Activated naive CD8-positive, alpha-beta T cell treated with anti-CD3 and anti-CD28 coated beads, Interleukin-2, amount 50 U/mL, for 16 hours (primary cell): Measurements from ENCODE around the gene AHNAK.

Experiments
- DNase-seq: peaks from one replicate; pipeline ENCODE4 v3.0.0-alpha.2; 2020; ENCODE audit warnings: low read depth, low spot score

AHNAK gene

GRCh38 chr11:62402960-62403730, 143.5 kb downstream of the AHNAK start:
- no peak for DNase-seq

- DNase-seq = peak; percentile 27
These were observed 144.2 kb downstream of the AHNAK start for GRCh38 chr11:62402226-62402959.

- DNase-seq = no peak
These were observed 144.8 kb downstream of the AHNAK start for GRCh38 chr11:62401811-62402210.

GRCh38 chr11:62401356-62401755, 145.2 kb downstream of the AHNAK start:
- DNase-seq = no peak

GRCh38 chr11:62400760-62401159, 145.8 kb downstream of the AHNAK start:
- no peak for DNase-seq

GRCh38 chr11:62400281-62400680, 146.3 kb downstream of the AHNAK start:
- no peak for DNase-seq

GRCh38 chr11:62399878-62400266, 146.7 kb downstream of the AHNAK start:
- DNase-seq = no peak

GRCh38 chr11:62399172-62399877, 147.3 kb downstream of the AHNAK start:
- DNase-seq = no peak

GRCh38 chr11:62398011-62398994, 148.3 kb downstream of the AHNAK start:
- DNase-seq = no peak

GRCh38 chr11:62395885-62396551, 150.6 kb downstream of the AHNAK start:
- no peak for DNase-seq

GRCh38 chr11:62394825-62395538, 151.6 kb downstream of the AHNAK start:
- no peak for DNase-seq

- DNase-seq = no peak
These were observed 152.9 kb downstream of the AHNAK start for GRCh38 chr11:62393735-62394134.

- no peak for DNase-seq
These were observed 153.5 kb downstream of the AHNAK start for GRCh38 chr11:62393061-62393611.

GRCh38 chr11:62392506-62392905, 154.1 kb downstream of the AHNAK start:
- no peak for DNase-seq

GRCh38 chr11:62391642-62392425, 154.8 kb downstream of the AHNAK start:
- no peak for DNase-seq

GRCh38 chr11:62390722-62391121, 155.9 kb downstream of the AHNAK start:
- DNase-seq = no peak

- DNase-seq = no peak
These were observed 156.4 kb downstream of the AHNAK start for GRCh38 chr11:62390237-62390636.

GRCh38 chr11:62388999-62389398, 157.6 kb downstream of the AHNAK start:
- DNase-seq = no peak

GRCh38 chr11:62387381-62387780, 159.2 kb downstream of the AHNAK start:
- no peak for DNase-seq
